K562 (cell line): Measurements from ENCODE around the gene MINPP1. TPM values are rescaled to one million over a fixed set of nuclear protein-coding genes. Genes with fewer than 3 reads are reported as not detected.

Experiments used
- ATAC-seq: fragments of 200-7000 bp; cut with Tn5 transposase; 3 replicates; pipeline ENCODE4 v1.9.1; 2020; ENCODE audit warnings: moderate library complexity
- BruUV-seq: library from RNA; stranded (reverse); fragments of 400-500 nt; replicated peaks from 2 replicates; lab custom pipeline; 2021; lab: Mats Ljungman, UMichigan
- CTCF ChIA-PET: fragments of 300-600 bp; formaldehyde crosslinking; extraction: SDS; loops from one replicate; lab custom pipeline; 2021; ENCODE audit warnings: low intra/inter-chr PET ratio; lab: Yijun Ruan, JAX
- POLR2A ChIA-PET: fragments of 300-600, 350-650 bp; sonication (Branson Sonifier 250); formaldehyde crosslinking; extraction: SDS; loops from one replicate; lab custom pipeline; 2021; ENCODE audit warnings: antibody characterized with exemption, inconsistent platforms; lab: Yijun Ruan, JAX
- DNase-seq, 4 experiments: peaks; one replicate each; pipeline versions ENCODE4 v3.0.0 to v3.0.0-alpha.2; 2011 to 2018; ENCODE audit warnings: low spot score in 3 of 4, mixed read lengths in 3 of 4; ENCODE audit errors: extremely low read depth in 1 of 4
- FAIRE-seq: peaks from 2 replicates; lab custom pipeline; 2011; peaks lifted over from hg19 to GRCh38; lab: Jason Lieb, UNC
- H2AFZ ChIP-seq: 2 replicates; pipeline ENCODE4 v1.6.0; 2011; ENCODE audit warnings: low read depth, low read length, control low read depth, inconsistent platforms
- H3K27ac ChIP-seq: fragments of 200-600 bp; 3 replicates; pipeline ENCODE4 v1.8.0; 2011; ENCODE audit warnings: low read depth, mild to moderate bottlenecking, control low read depth, inconsistent platforms, low read length, moderate library complexity, mixed read lengths; ENCODE audit errors: extremely low read depth
- H3K27me3 ChIP-seq, 2 experiments: fragments of 300-600 bp in 1 of 2; 2 replicates in 1 of 2; 3 replicates in 1 of 2; pipeline versions ENCODE4 v1.6.0 to v1.8.0; 2011; ENCODE audit warnings: inconsistent platforms in 2 of 2, low read length in 2 of 2, mild to moderate bottlenecking in 1 of 2, mixed read lengths in 1 of 2, moderate library complexity in 1 of 2; ENCODE audit not compliant: control insufficient read depth in 2 of 2, insufficient read depth in 2 of 2
- H3K36me3 ChIP-seq: fragments of 300-600 bp; 3 replicates; pipeline ENCODE4 v1.8.0; 2011; ENCODE audit warnings: mild to moderate bottlenecking, low read length, inconsistent platforms; ENCODE audit not compliant: control insufficient read depth, insufficient read depth
- H3K4me1 ChIP-seq, 2 experiments: fragments of 200-600 bp in 1 of 2; replicated peaks in 1 of 2; 2 replicates in 1 of 2; 3 replicates in 1 of 2; pipeline versions ENCODE4 v1.5.1 to v1.8.0; 2011; ENCODE audit warnings: inconsistent platforms in 2 of 2, low read length in 2 of 2, mild to moderate bottlenecking in 1 of 2, mixed read lengths in 1 of 2, moderate library complexity in 1 of 2; ENCODE audit not compliant: control insufficient read depth in 2 of 2, insufficient read depth in 2 of 2
- H3K4me2 ChIP-seq: 2 replicates; pipeline ENCODE4 v1.6.1; 2011; ENCODE audit warnings: low read length, control low read depth, inconsistent platforms, mixed read lengths; ENCODE audit not compliant: insufficient read depth
- H3K4me3 ChIP-seq: fragments of 200-600 bp; sonication (generic), shearing (Covaris generic); 2 replicates; pipeline ENCODE4 v1.5.1; 2016; ENCODE audit warnings: control low read depth, inconsistent platforms
- H3K79me2 ChIP-seq: fragments of 200-600 bp; 3 replicates; pipeline ENCODE4 v1.8.0; 2011; ENCODE audit warnings: low read length, inconsistent platforms; ENCODE audit not compliant: control insufficient read depth, insufficient read depth
- H3K9ac ChIP-seq, 2 experiments: 2 replicates each; pipeline versions ENCODE4 v1.6.0 to v1.6.1; 2011; ENCODE audit warnings: low read depth in 2 of 2, low read length in 2 of 2, control low read depth in 1 of 2, inconsistent platforms in 1 of 2, mild to moderate bottlenecking in 1 of 2, mixed read lengths in 1 of 2; ENCODE audit not compliant: insufficient read depth in 1 of 2
- H3K9me1 ChIP-seq: one replicate; pipeline ENCODE4 v1.6.0; 2011; ENCODE audit warnings: inconsistent platforms, mild to moderate bottlenecking, low read length, moderate library complexity; ENCODE audit not compliant: control insufficient read depth, insufficient read depth
- H3K9me3 ChIP-seq: replicated peaks from 2 replicates; pipeline ENCODE4 v1.5.1; 2011; ENCODE audit warnings: low read depth, low read length, inconsistent platforms; ENCODE audit not compliant: control insufficient read depth, insufficient read depth
- H4K20me1 ChIP-seq: replicated peaks from 2 replicates; pipeline ENCODE4 v1.6.1; 2011; ENCODE audit warnings: low read length, inconsistent platforms, mixed read lengths; ENCODE audit not compliant: control insufficient read depth, insufficient read depth
- SIRT6 ChIP-seq: IDR thresholded peaks from one replicate; pipeline ENCODE4 v1.6.1; 2012; ENCODE audit warnings: low read depth, mild to moderate bottlenecking, control low read depth, inconsistent platforms, low read length, moderate library complexity
- SMC3 ChIP-seq: conservative IDR thresholded peaks from 2 replicates; pipeline ENCODE4 v1.6.1; 2011; ENCODE audit warnings: low read depth, low read length, improper control_type of control experiment; ENCODE audit not compliant: insufficient read depth
- STAT5A ChIP-seq: IDR thresholded peaks from 2 replicates; pipeline ENCODE4 v1.6.1; 2012; ENCODE audit warnings: low read length, inconsistent platforms, borderline replicate concordance
- WGBS: fragments of 100-300 bp; shearing (Covaris generic); methylation state at CpG from one replicate; pipeline ENCODE4 v1.1.6; 2016; ENCODE audit warnings: low coverage, mixed read lengths; ENCODE audit not compliant: insufficient coverage; ENCODE audit errors: missing lambda C conversion rate; 5-methylcytosine and 5-hydroxymethylcytosine counted together
- in situ Hi-C: fragments of 300-500 bp; cut with MboI; formaldehyde crosslinking; loops from 4 replicates; pipeline ENCODE4 v1.15.0; 2018; ENCODE audit warnings: inconsistent platforms, mixed read lengths
- intact Hi-C: fragments of 100-400 bp; cut with micrococcal nuclease; formaldehyde crosslinking; loops from 2 replicates; pipeline ENCODE4 v1.14.2; 2022
- polyA plus RNA-seq, 8 experiments: library from polyadenylated mRNA; depleted of rRNA in 4 of 8; stranded (reverse) in 5 of 8; unstranded in 3 of 8; fragments of >200 nt; fragmentation: Nextera tagmentation in 2 of 8; fragmentation: Illumina TruSeq in 1 of 8; extraction: Ambion mirVana in 2 of 8; extraction: Trizol in 1 of 8; gene quantifications; 2 replicates each; pipeline versions ENCODE4 v1.2.1 to v1.2.3, GENCODE V29; 2011 to 2014; ENCODE audit warnings: inconsistent platforms in 1 of 8, missing spikeins in 1 of 8
- total RNA-seq, 7 experiments: library from RNA; depleted of rRNA in 6 of 7; stranded (reverse); fragments of >200 nt in 6 of 7; fragmentation: Illumina TruSeq in 2 of 7; extraction: Trizol in 2 of 7; gene quantifications; 2 replicates each; pipeline versions ENCODE4 v1.2.1 to v1.2.3, GENCODE V29; 2011 to 2021; ENCODE audit warnings: low replicate concordance in 1 of 7

The MINPP1 gene
- total and polyA plus RNA-seq, 9 of the 15 experiments (the other 6 are each of a cell fraction or from before 2014, with no cell fraction given) = 11.5 to 44.5 (median 27.1) TPM

DNA sequence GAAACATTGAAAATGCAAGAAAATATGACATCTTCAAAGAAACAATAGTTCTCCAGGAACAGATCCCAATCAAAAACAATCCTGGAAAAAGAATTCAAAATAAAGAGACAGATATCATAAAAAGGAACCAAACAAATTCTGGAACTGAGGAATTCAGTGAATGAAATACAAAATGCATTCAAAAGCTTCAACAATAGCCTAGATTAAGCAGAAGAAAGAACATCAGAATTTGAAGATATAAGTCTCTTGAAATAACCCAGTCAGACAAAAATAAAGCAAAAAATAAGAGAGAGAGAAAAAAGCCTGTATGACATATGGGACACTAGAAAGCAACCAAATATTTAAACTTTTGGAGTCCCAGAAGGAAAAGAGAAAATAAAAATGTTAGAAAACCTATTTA, 60.3 kb downstream of the MINPP1 start (continued):
- no peak for TF ChIP-seq SIRT6
- no peak for TF ChIP-seq STAT5A

DNA sequence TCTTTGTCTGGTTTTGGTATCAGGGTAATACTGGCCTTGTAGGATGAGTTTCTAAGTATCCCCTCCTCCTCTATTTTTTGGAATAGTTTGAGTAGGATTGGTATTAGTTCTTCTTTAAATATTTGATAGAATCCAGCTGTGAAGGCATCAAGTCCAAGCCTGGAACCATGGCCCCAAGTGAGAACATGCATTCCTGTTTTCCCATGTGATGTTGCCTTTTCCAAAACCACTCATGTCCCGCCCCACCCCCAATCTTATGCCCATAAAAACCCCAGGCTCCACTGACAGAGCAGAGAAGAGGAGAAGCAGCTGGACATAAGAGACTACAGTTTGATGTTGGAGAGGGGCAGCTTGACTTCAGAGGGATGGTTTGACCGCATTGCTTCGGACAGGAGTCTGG, 71.2 kb downstream of the MINPP1 start:
- no peak for TF ChIP-seq SMC3
- H3K4me3 ChIP-seq = no peak overlapping the region
- WGBS = 3% methylated on average over 3 of the region's 3 CpGs
- H3K36me3 ChIP-seq = no peaks in the 10 kb centered on the region
- no TSS peak for BruUV-seq
- CTCF ChIA-PET = no interaction called here
- no peaks in the 10 kb centered on the region for H4K20me1 ChIP-seq
- no peak for DNase-seq
- ATAC-seq = no peak
- H3K4me1 ChIP-seq = no peaks in the 10 kb centered on the region
- no peaks in the 10 kb centered on the region for H3K9me3 ChIP-seq
- in situ Hi-C loops (no loop called here), intact Hi-C loops (no loop called here)
- POLR2A ChIA-PET = interaction anchor here (0.6 to 1.2 kb wide), 2 partner anchors 10 to 756 kb away, joined by 3 to 4 read pairs; no protein-coding TSS in a partner anchor
- H3K4me2 ChIP-seq = no peak overlapping the region
- peaks cover 0 to 10% of the 10 kb centered on the region in 2 experiments; a peak in 1 of 5 replicates for H3K27me3 ChIP-seq
- H3K79me2 ChIP-seq = no peaks in the 10 kb centered on the region
- no peak overlapping the region for H3K27ac ChIP-seq
- H3K9me1 ChIP-seq = no peaks in the 10 kb centered on the region
- H3K9ac ChIP-seq = no peak overlapping the region
- H2AFZ ChIP-seq = no peak overlapping the region
- FAIRE-seq = no peak
